Measurements from ENCODE around the gene ATP7A.

ATP7A gene

GRCh38 chrX:77922787-77923186 is 12.3 kb downstream of the ATP7A start:
- no peak overlapping the region for H4K91ac ChIP-seq (ENCODE audit: low read depth, low read length)
- H3K23ac ChIP-seq (ENCODE audit: low read length): no peak overlapping the region
- no peak overlapping the region for H2BK120ac ChIP-seq (ENCODE audit: insufficient read depth, low read length, poor library complexity)
- no peaks in the 10 kb centered on the region for H3K36me3 ChIP-seq (ENCODE audit: control insufficient read depth in 1 of 2, insufficient read depth in 2 of 2, low read length in 2 of 2)
- no peaks in the 10 kb centered on the region for H3K79me2 ChIP-seq (ENCODE audit: control insufficient read depth, insufficient read depth, low read length, poor library complexity)
- no peaks in the 10 kb centered on the region for H3K79me1 ChIP-seq (ENCODE audit: low read length)
- H3K18ac ChIP-seq (ENCODE audit: low read length): no peak overlapping the region
- no peak overlapping the region for H2BK12ac ChIP-seq (ENCODE audit: low read length)
- no peak overlapping the region for H3K27ac ChIP-seq (ENCODE audit: low read depth, low read length)
- no peak overlapping the region for H2AFZ ChIP-seq (ENCODE audit: insufficient read depth, low read length, poor library complexity)
- H3K27me3 ChIP-seq (ENCODE audit: insufficient read depth, low read length): no peaks in the 10 kb centered on the region
- no peak overlapping the region for H3K4ac ChIP-seq (ENCODE audit: low read depth, low read length)
- DNase-seq: no peak
- no peak overlapping the region for H3K9ac ChIP-seq (ENCODE audit: low read length)
- H2AK5ac ChIP-seq (ENCODE audit: low read length): no peak overlapping the region
- no peak overlapping the region for H3K14ac ChIP-seq (ENCODE audit: low read length)
- no peak overlapping the region for H4K12ac ChIP-seq (ENCODE audit: low read depth, low read length)
- H3K4me2 ChIP-seq (ENCODE audit: low read length): no peak overlapping the region
- H3K4me1 ChIP-seq (ENCODE audit: control insufficient read depth in 1 of 2, insufficient read depth in 2 of 2, low read length in 2 of 2): no peaks in the 10 kb centered on the region
- no peak overlapping the region for H4K8ac ChIP-seq (ENCODE audit: low read depth, low read length)
- no peak overlapping the region for H3K4me3 ChIP-seq (ENCODE audit: low read depth, low read length)
- no peaks in the 10 kb centered on the region for H3K9me3 ChIP-seq (ENCODE audit: insufficient read depth, low read depth, low read length)
- no peak overlapping the region for H2BK5ac ChIP-seq (ENCODE audit: low read depth, low read length, poor library complexity)

- no peaks in the 10 kb centered on the region for H3K27me3 ChIP-seq (ENCODE audit: insufficient read depth, low read length)
- no peak overlapping the region for H4K91ac ChIP-seq (ENCODE audit: low read depth, low read length)
- DNase-seq: no peak
- no peak overlapping the region for H4K12ac ChIP-seq (ENCODE audit: low read depth, low read length)
- no peak overlapping the region for H3K23ac ChIP-seq (ENCODE audit: low read length)
- WGBS (ENCODE audit: extremely low coverage, insufficient coverage, insufficient read length): no CpG with 5 or more reads among the region's 8 CpGs
- no peaks in the 10 kb centered on the region for H3K79me1 ChIP-seq (ENCODE audit: low read length)
- H3K4me1 ChIP-seq (ENCODE audit: control insufficient read depth in 1 of 2, insufficient read depth in 2 of 2, low read length in 2 of 2): no peaks in the 10 kb centered on the region
- H3K27ac ChIP-seq (ENCODE audit: low read depth, low read length): no peak overlapping the region
- no peak overlapping the region for H3K4me3 ChIP-seq (ENCODE audit: low read depth, low read length)
- H4K8ac ChIP-seq (ENCODE audit: low read depth, low read length): no peak overlapping the region
- no peak overlapping the region for H3K18ac ChIP-seq (ENCODE audit: low read length)
- H3K4ac ChIP-seq (ENCODE audit: low read depth, low read length): no peak overlapping the region
- no peaks in the 10 kb centered on the region for H3K79me2 ChIP-seq (ENCODE audit: control insufficient read depth, insufficient read depth, low read length, poor library complexity)
- H2BK120ac ChIP-seq (ENCODE audit: insufficient read depth, low read length, poor library complexity): no peak overlapping the region
- H3K36me3 ChIP-seq (ENCODE audit: control insufficient read depth in 1 of 2, insufficient read depth in 2 of 2, low read length in 2 of 2): no peaks in the 10 kb centered on the region
- no peak overlapping the region for H2BK5ac ChIP-seq (ENCODE audit: low read depth, low read length, poor library complexity)
- H3K9me3 ChIP-seq (ENCODE audit: insufficient read depth, low read depth, low read length): no peaks in the 10 kb centered on the region
- no peak overlapping the region for H2AFZ ChIP-seq (ENCODE audit: insufficient read depth, low read length, poor library complexity)
- H3K14ac ChIP-seq (ENCODE audit: low read length): no peak overlapping the region
- H2AK5ac ChIP-seq (ENCODE audit: low read length): no peak overlapping the region
- H3K4me2 ChIP-seq (ENCODE audit: low read length): no peak overlapping the region
- H3K9ac ChIP-seq (ENCODE audit: low read length): no peak overlapping the region
- no peak overlapping the region for H2BK12ac ChIP-seq (ENCODE audit: low read length)
Observed at GRCh38 chrX:77924320-77924859, 13.9 kb downstream of the ATP7A start.

- no peak overlapping the region for H3K4me3 ChIP-seq (ENCODE audit: low read depth, low read length)
Observed at GRCh38 chrX:77925764-77926163, 15.3 kb downstream of the ATP7A start.

GRCh38 chrX:77930581-77930980 is 20.1 kb downstream of the ATP7A start:
- no peaks in the 10 kb centered on the region for H3K9me3 ChIP-seq (ENCODE audit: insufficient read depth, low read depth, low read length)
- no peak for DNase-seq
- no peak overlapping the region for H3K14ac ChIP-seq (ENCODE audit: low read length)
- no peak overlapping the region for H2AFZ ChIP-seq (ENCODE audit: insufficient read depth, low read length, poor library complexity)
- H3K23ac ChIP-seq (ENCODE audit: low read length): no peak overlapping the region
- H3K4me3 ChIP-seq (ENCODE audit: low read depth, low read length): no peak overlapping the region
- no peaks in the 10 kb centered on the region for H3K27me3 ChIP-seq (ENCODE audit: insufficient read depth, low read length)
- no peak overlapping the region for H3K4ac ChIP-seq (ENCODE audit: low read depth, low read length)
- no peaks in the 10 kb centered on the region for H3K4me1 ChIP-seq (ENCODE audit: control insufficient read depth in 1 of 2, insufficient read depth in 2 of 2, low read length in 2 of 2)
- H2BK12ac ChIP-seq (ENCODE audit: low read length): no peak overlapping the region
- H4K8ac ChIP-seq (ENCODE audit: low read depth, low read length): no peak overlapping the region
- no CpG with 5 or more reads among the region's 1 CpG for whole genome bisulfite sequencing (ENCODE audit: extremely low coverage, insufficient coverage, insufficient read length)
- H4K12ac ChIP-seq (ENCODE audit: low read depth, low read length): no peak overlapping the region
- no peak overlapping the region for H3K18ac ChIP-seq (ENCODE audit: low read length)
- H4K91ac ChIP-seq (ENCODE audit: low read depth, low read length): no peak overlapping the region
- no peak overlapping the region for H2AK5ac ChIP-seq (ENCODE audit: low read length)
- no peak overlapping the region for H3K4me2 ChIP-seq (ENCODE audit: low read length)
- no peak overlapping the region for H2BK5ac ChIP-seq (ENCODE audit: low read depth, low read length, poor library complexity)
- H3K79me1 ChIP-seq (ENCODE audit: low read length): no peaks in the 10 kb centered on the region
- no peak overlapping the region for H2BK120ac ChIP-seq (ENCODE audit: insufficient read depth, low read length, poor library complexity)
- H3K27ac ChIP-seq (ENCODE audit: low read depth, low read length): no peak overlapping the region
- H3K9ac ChIP-seq (ENCODE audit: low read length): no peak overlapping the region
- H3K79me2 ChIP-seq (ENCODE audit: control insufficient read depth, insufficient read depth, low read length, poor library complexity): no peaks in the 10 kb centered on the region
- H3K36me3 ChIP-seq (ENCODE audit: control insufficient read depth in 1 of 2, insufficient read depth in 2 of 2, low read length in 2 of 2): no peaks in the 10 kb centered on the region

More at GRCh38 chrX:77925764-77926163, 15.3 kb downstream of the ATP7A start:
- Histone ChIP-seq H3K23ac (ENCODE audit: low read length) (no peak overlapping the region), H3K4me2 (ENCODE audit: low read length) (no peak overlapping the region), H2AFZ (ENCODE audit: insufficient read depth, low read length, poor library complexity) (no peak overlapping the region), H2BK12ac (ENCODE audit: low read length) (no peak overlapping the region), H4K12ac (ENCODE audit: low read depth, low read length) (no peak overlapping the region), H3K27me3 (ENCODE audit: insufficient read depth, low read length) (no peaks in the 10 kb centered on the region), H2BK120ac (ENCODE audit: insufficient read depth, low read length, poor library complexity) (no peak overlapping the region), H3K18ac (ENCODE audit: low read length) (no peak overlapping the region), H4K91ac (ENCODE audit: low read depth, low read length) (no peak overlapping the region), H3K4me1 (ENCODE audit: control insufficient read depth in 1 of 2, insufficient read depth in 2 of 2, low read length in 2 of 2) (no peaks in the 10 kb centered on the region), H4K8ac (ENCODE audit: low read depth, low read length) (no peak overlapping the region), H3K14ac (ENCODE audit: low read length) (no peak overlapping the region), H3K9ac (ENCODE audit: low read length) (no peak overlapping the region), H2BK5ac (ENCODE audit: low read depth, low read length, poor library complexity) (no peak overlapping the region), H3K9me3 (ENCODE audit: insufficient read depth, low read depth, low read length) (no peaks in the 10 kb centered on the region), H3K79me1 (ENCODE audit: low read length) (no peaks in the 10 kb centered on the region), H3K79me2 (ENCODE audit: control insufficient read depth, insufficient read depth, low read length, poor library complexity) (no peaks in the 10 kb centered on the region), H3K36me3 (ENCODE audit: control insufficient read depth in 1 of 2, insufficient read depth in 2 of 2, low read length in 2 of 2) (no peaks in the 10 kb centered on the region), H3K27ac (ENCODE audit: low read depth, low read length) (no peak overlapping the region), H3K4ac (ENCODE audit: low read depth, low read length) (no peak overlapping the region), H2AK5ac (ENCODE audit: low read length) (no peak overlapping the region)
- DNase-seq: no peak
- no CpG with 5 or more reads among the region's 3 CpGs for WGBS (ENCODE audit: extremely low coverage, insufficient coverage, insufficient read length)
